PFSK-1 (cell line): ENCODE results near the gene RNF145.

Experiments
- FOXP2 ChIP-seq: optimal IDR thresholded peaks from 2 replicates; pipeline ENCODE3; 2011; ENCODE audit warnings: borderline replicate concordance, control low read depth, inconsistent platforms; ENCODE audit not compliant: insufficient read depth; ENCODE audit errors: extremely low read length, extremely low read depth
- POLR2AphosphoS5 ChIP-seq: IDR thresholded peaks from 2 replicates; pipeline ENCODE4 v1.6.1; 2012; ENCODE audit warnings: low read depth, mild to moderate bottlenecking, control low read depth, low read length, moderate library complexity
- SIN3A ChIP-seq: IDR thresholded peaks from 2 replicates; pipeline ENCODE4 v1.6.1; 2012; ENCODE audit warnings: mild to moderate bottlenecking, low read length, moderate library complexity, borderline replicate concordance; ENCODE audit not compliant: insufficient read depth
- TAF1 ChIP-seq: IDR thresholded peaks from 2 replicates; pipeline ENCODE4 v1.6.1; 2012; ENCODE audit warnings: low read length, control low read depth, borderline replicate concordance; ENCODE audit not compliant: insufficient read depth
- TF ChIP-seq, protein P1 (sequence below), 2 experiments: IDR thresholded peaks; 2 replicates each; pipeline versions ENCODE4 v1.6.1 to v1.8.0; 2011 to 2012; ENCODE audit warnings: low read depth in 2 of 2, low read length in 2 of 2, control low read depth in 1 of 2, inconsistent platforms in 1 of 2, mild to moderate bottlenecking in 1 of 2, moderate library complexity in 1 of 2; ENCODE audit not compliant: insufficient read depth in 1 of 2

RNF145 gene

DNA sequence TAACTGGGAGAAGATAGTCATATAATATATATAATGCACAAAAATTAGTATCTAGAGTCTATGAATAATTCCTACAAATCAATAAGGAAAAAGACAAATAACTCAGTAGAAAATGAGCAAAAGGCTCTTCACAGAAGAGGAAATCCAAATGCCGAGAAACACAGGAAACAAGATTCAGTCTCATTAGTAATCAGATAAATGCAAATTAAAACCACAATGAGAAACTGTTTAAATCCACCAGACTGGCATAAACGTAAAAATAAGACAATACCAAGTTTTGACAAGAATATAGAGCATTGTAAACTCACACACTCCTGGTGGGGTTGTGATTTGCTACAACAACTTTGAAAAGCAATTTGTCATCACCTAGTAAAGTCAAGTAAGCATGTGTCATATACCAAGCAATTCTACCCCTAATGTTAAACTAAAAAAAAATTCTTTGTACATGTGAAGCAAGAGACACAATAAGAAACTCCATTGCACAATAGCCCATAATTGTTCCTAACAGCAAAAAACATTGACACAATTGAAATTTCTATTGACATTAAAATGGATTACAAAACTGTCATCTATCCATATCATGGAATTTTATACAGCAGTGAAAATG lies 32.7 kb upstream of the RNF145 start:
- no peak for TF ChIP-seq POLR2AphosphoS5
- TF ChIP-seq, protein P1, sequence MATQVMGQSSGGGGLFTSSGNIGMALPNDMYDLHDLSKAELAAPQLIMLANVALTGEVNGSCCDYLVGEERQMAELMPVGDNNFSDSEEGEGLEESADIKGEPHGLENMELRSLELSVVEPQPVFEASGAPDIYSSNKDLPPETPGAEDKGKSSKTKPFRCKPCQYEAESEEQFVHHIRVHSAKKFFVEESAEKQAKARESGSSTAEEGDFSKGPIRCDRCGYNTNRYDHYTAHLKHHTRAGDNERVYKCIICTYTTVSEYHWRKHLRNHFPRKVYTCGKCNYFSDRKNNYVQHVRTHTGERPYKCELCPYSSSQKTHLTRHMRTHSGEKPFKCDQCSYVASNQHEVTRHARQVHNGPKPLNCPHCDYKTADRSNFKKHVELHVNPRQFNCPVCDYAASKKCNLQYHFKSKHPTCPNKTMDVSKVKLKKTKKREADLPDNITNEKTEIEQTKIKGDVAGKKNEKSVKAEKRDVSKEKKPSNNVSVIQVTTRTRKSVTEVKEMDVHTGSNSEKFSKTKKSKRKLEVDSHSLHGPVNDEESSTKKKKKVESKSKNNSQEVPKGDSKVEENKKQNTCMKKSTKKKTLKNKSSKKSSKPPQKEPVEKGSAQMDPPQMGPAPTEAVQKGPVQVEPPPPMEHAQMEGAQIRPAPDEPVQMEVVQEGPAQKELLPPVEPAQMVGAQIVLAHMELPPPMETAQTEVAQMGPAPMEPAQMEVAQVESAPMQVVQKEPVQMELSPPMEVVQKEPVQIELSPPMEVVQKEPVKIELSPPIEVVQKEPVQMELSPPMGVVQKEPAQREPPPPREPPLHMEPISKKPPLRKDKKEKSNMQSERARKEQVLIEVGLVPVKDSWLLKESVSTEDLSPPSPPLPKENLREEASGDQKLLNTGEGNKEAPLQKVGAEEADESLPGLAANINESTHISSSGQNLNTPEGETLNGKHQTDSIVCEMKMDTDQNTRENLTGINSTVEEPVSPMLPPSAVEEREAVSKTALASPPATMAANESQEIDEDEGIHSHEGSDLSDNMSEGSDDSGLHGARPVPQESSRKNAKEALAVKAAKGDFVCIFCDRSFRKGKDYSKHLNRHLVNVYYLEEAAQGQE (IDR thresholded peaks at IDR 0.05; ENCODE audit: insufficient read depth in 1 of 2, low read depth in 2 of 2, low read length in 2 of 2) = no peak
- TF ChIP-seq FOXP2 = no peak
- TF ChIP-seq TAF1 = no peak
- TF ChIP-seq SIN3A = no peak

DNA sequence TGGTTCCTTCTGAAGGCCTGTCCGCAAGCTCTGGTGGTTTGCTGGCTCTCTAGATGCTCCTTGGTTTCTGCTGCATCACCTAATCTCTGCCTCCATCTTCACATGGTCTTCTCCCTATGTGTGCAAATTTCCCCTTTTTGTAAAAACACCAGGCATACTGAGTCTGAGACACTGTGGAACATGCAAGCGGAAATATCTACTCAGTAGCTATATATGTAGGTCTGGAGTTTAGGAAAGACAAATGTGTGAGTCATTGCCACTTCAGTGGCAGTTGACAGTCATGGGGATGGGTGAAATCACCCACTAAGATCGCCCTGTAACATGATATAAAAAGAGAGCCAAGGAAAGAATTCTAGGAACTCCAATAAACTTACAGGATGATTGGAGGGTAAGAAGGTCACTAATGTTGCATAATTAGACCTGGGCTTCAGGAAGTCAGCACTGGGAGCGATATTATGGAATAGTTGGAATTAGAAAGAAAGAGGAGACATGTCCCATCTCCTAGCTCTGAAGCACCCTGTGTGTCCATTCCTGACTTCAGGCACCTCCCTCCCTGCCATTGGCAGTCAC lies 31.0 kb upstream of the RNF145 start:
- TF ChIP-seq SIN3A (no peak), TAF1 (no peak)

DNA sequence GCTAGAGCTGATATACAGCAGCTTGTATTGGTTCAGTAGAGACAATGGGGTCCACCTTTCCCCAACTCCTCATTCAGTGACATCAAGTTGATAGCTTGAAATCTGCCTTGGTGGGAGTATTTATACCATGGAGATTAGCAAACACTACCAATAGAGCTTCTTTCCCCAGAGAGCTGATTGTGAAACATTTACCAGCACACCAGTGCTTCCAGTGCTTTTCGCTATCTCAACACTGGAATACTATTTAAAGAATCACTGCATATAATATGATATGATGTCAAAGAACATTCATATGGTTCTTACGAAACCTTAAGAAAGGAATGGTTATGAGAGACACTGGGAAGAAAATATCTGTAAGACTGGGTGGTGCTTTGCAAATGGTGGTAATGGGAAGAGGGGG lies 21.8 kb upstream of the RNF145 start:
- no peak for TF ChIP-seq FOXP2
- TF ChIP-seq TAF1 = no peak

DNA sequence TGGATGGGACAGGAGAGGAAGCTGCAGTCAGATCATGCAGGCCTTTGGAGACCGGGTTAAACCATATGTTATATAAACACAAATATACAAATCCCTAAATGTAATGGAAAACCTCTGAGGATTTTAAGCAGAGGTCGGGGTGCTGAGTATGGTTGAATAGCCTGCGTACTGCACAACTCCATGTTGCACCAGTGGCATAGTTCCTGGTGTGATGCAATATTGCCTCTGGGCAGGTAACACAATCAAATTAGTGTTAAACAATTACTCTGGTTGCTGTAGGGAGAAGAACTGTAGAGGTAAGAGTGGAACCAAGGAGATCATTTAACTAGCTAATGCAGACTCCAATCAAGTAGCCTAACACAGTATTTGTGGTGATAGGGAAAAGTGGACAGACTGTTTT lies 21.3 kb upstream of the RNF145 start:
- TF ChIP-seq, protein P1 (IDR thresholded peaks at IDR 0.05; ENCODE audit: insufficient read depth in 1 of 2, low read depth in 2 of 2, low read length in 2 of 2) = no peak
- TF ChIP-seq POLR2AphosphoS5 = no peak

DNA sequence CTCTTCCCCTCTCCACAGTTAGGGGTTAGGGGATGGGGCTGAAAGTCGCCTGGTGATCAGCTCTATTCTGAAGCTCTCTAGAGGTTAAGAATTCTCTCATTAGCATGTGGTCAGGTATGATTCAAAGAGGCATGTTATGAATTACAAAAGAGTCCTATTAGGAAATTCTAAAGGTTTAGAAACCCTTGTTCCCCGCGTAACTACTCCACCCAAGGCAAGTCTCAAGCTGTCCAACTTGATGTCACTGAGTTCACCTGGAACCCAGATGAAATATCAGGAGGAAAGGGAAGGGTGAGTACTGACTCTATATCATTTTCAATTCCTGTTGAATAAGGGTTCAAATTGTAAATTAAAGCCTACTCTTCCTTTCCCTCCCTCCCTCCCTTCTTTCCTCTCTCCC lies 18.1 kb upstream of the RNF145 start:
- TF ChIP-seq POLR2AphosphoS5 (no peak), SIN3A (no peak), FOXP2 (no peak), TAF1 (no peak)
- TF ChIP-seq, protein P1 (IDR thresholded peaks at IDR 0.05; ENCODE audit: insufficient read depth in 1 of 2, low read depth in 2 of 2, low read length in 2 of 2) = no peak

DNA sequence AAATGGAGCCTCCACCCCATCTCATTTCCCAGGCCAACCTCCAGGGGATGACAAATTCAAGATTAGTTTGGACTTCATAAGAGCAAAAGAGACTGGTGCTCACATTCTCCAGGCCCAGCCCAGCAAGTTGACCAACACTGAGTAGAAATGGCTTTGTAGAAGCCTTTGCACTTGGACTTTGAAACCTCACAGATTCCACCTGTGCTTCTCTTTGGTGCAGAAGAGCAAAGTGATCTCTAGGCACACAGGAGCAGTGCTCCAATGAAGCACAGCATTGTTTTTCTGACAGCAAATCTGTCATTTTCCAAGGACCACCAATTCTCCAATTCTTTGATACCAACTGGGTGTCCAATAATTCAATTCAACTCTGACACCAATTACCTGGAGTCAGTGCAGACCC lies 17.1 kb upstream of the RNF145 start:
- TF ChIP-seq SIN3A = no peak
- no peak for TF ChIP-seq POLR2AphosphoS5
- TF ChIP-seq, protein P1 (IDR thresholded peaks at IDR 0.05; ENCODE audit: insufficient read depth in 1 of 2, low read depth in 2 of 2, low read length in 2 of 2) = no peak
